ENCODE data around the gene GSTCD.

DNA sequence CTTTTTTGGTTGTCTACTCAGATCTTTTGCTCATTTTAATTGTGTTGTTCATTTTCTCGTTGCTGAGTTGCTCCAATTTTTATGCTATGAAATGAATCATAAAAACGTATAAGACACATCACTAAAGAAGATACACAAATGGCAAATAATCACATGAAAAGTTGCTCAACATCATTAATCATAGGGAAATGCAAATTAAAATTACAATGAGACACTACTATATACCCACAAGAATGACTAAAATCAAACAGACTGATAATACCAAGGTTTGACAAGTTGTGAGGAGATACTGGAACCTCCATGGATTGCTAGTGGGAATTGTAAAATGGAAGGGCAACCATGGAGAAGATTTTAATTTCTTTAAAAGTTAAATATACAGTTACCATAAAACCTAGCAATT, 17.0 kb downstream of the GSTCD start:
- no peak for TF ChIP-seq POLR2A (IDR thresholded peaks at IDR 0.05)
- TF ChIP-seq, protein P1, sequence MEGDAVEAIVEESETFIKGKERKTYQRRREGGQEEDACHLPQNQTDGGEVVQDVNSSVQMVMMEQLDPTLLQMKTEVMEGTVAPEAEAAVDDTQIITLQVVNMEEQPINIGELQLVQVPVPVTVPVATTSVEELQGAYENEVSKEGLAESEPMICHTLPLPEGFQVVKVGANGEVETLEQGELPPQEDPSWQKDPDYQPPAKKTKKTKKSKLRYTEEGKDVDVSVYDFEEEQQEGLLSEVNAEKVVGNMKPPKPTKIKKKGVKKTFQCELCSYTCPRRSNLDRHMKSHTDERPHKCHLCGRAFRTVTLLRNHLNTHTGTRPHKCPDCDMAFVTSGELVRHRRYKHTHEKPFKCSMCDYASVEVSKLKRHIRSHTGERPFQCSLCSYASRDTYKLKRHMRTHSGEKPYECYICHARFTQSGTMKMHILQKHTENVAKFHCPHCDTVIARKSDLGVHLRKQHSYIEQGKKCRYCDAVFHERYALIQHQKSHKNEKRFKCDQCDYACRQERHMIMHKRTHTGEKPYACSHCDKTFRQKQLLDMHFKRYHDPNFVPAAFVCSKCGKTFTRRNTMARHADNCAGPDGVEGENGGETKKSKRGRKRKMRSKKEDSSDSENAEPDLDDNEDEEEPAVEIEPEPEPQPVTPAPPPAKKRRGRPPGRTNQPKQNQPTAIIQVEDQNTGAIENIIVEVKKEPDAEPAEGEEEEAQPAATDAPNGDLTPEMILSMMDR (IDR thresholded peaks at IDR 0.05), result no peak

Data from body of pancreas (tissue), 4 donors.